ENCODE results near the gene PLCB2.

- TF ChIP-seq GATA2 (IDR thresholded peaks at IDR 0.05; ENCODE audit: low read depth, low read length) = no peak
- TF ChIP-seq GATA3 (IDR thresholded peaks at IDR 0.05; ENCODE audit: low read depth, low read length) = no peak
Measured at GRCh38 chr15:40264321-40265153, 43.2 kb downstream of the PLCB2 start.

All from SH-SY5Y (cell line).